Mesendoderm (in vitro differentiated cells): Measurements from ENCODE around the gene TGFBRAP1.
A peak's percentile ranks its signal among the peaks of the same experiment; 100 is the strongest.

Experiments used
- DNase-seq: peaks from one replicate; pipeline ENCODE4 v3.0.0; 2013
- H2AK5ac ChIP-seq: 2 replicates; pipeline ENCODE4 v1.6.1; 2013; ENCODE audit warnings: low read length, inconsistent platforms
- H2BK120ac ChIP-seq: 2 replicates; pipeline ENCODE4 v1.6.1; 2013; ENCODE audit warnings: low read depth, mild to moderate bottlenecking, low read length, moderate library complexity, mixed read lengths
- H2BK15ac ChIP-seq: replicated peaks from 2 replicates; pipeline ENCODE4 v1.6.1; 2013; ENCODE audit warnings: low read depth, mild to moderate bottlenecking, moderate library complexity
- H2BK5ac ChIP-seq: 2 replicates; pipeline ENCODE4 v1.6.1; 2013; ENCODE audit warnings: low read length, inconsistent platforms
- H3K18ac ChIP-seq: 2 replicates; pipeline ENCODE4 v1.6.1; 2013; ENCODE audit warnings: mild to moderate bottlenecking, low read length, mixed read lengths
- H3K23ac ChIP-seq: one replicate; pipeline ENCODE4 v1.6.1; 2013; ENCODE audit warnings: low read length
- H3K27ac ChIP-seq: 2 replicates; pipeline ENCODE4 v1.5.1; 2013; ENCODE audit warnings: low read depth, mild to moderate bottlenecking, inconsistent platforms, low read length, moderate library complexity
- H3K27me3 ChIP-seq: 2 replicates; pipeline ENCODE4 v1.6.1; 2013; ENCODE audit warnings: low read length, control low read depth, mild to moderate bottlenecking, inconsistent platforms; ENCODE audit not compliant: insufficient read depth, poor library complexity
- H3K36me3 ChIP-seq: 2 replicates; pipeline ENCODE4 v1.6.1; 2013; ENCODE audit warnings: low read length, inconsistent platforms; ENCODE audit not compliant: control insufficient read depth, insufficient read depth
- H3K4ac ChIP-seq: one replicate; pipeline ENCODE4 v1.6.1; 2013; ENCODE audit warnings: low read depth, mild to moderate bottlenecking, low read length, moderate library complexity
- H3K4me1 ChIP-seq: 2 replicates; pipeline ENCODE4 v1.6.1; 2013; ENCODE audit warnings: low read depth, low read length, inconsistent platforms; ENCODE audit not compliant: control insufficient read depth
- H3K4me2 ChIP-seq: 2 replicates; pipeline ENCODE4 v1.6.1; 2013; ENCODE audit warnings: low read length
- H3K4me3 ChIP-seq: 2 replicates; pipeline ENCODE4 v1.5.1; 2013; ENCODE audit warnings: mild to moderate bottlenecking, low read length
- H3K56ac ChIP-seq: one replicate; pipeline ENCODE4 v1.6.1; 2013; ENCODE audit warnings: low read length
- H3K79me1 ChIP-seq: 2 replicates; pipeline ENCODE4 v1.6.1; 2013; ENCODE audit warnings: low read length, inconsistent platforms
- H3K79me2 ChIP-seq: 2 replicates; pipeline ENCODE4 v1.6.1; 2013; ENCODE audit warnings: mild to moderate bottlenecking, low read length; ENCODE audit not compliant: control insufficient read depth, insufficient read depth
- H3K9ac ChIP-seq: 2 replicates; pipeline ENCODE4 v1.6.1; 2013; ENCODE audit warnings: low read length, inconsistent platforms
- H4K5ac ChIP-seq: one replicate; pipeline ENCODE4 v1.6.1; 2013; ENCODE audit warnings: low read length
- H4K8ac ChIP-seq: one replicate; pipeline ENCODE4 v1.6.1; 2013; ENCODE audit warnings: low read depth, mild to moderate bottlenecking, control low read depth, low read length, moderate library complexity
- WGBS: extraction: QIAGEN DNeasy Blood & Tissue Kit; methylation state at CpG from one replicate; pipeline ENCODE4 v1.1.7; 2013; ENCODE audit warnings: low lambda C conversion rate, missing lambda C conversion rate; ENCODE audit not compliant: insufficient coverage; ENCODE audit errors: extremely low coverage; 5-methylcytosine and 5-hydroxymethylcytosine counted together

Gene TGFBRAP1

GRCh38 chr2:105297216-105297615, 32.3 kb downstream of the TGFBRAP1 start:
- Histone ChIP-seq H3K4me3 (no peak overlapping the region), H3K18ac (no peak overlapping the region), H3K79me1 (no peaks in the 10 kb centered on the region), H2BK15ac (no peak overlapping the region), H4K8ac (no peak overlapping the region), H3K56ac (no peak overlapping the region), H3K23ac (no peak overlapping the region), H3K4me2 (no peak overlapping the region), H4K5ac (no peak overlapping the region), H2AK5ac (no peak overlapping the region), H3K27me3 (no peaks in the 10 kb centered on the region), H3K9ac (no peak overlapping the region), H2BK5ac (no peak overlapping the region), H3K4ac (no peak overlapping the region), H3K4me1 (no peaks in the 10 kb centered on the region), H3K79me2 (no peaks in the 10 kb centered on the region), H2BK120ac (no peak overlapping the region), H3K36me3 (peaks cover 3% of the 10 kb centered on the region), H3K27ac (no peak overlapping the region)
- DNase-seq, result no peak
- no CpG with 5 or more reads among the region's 7 CpGs for WGBS

DNA sequence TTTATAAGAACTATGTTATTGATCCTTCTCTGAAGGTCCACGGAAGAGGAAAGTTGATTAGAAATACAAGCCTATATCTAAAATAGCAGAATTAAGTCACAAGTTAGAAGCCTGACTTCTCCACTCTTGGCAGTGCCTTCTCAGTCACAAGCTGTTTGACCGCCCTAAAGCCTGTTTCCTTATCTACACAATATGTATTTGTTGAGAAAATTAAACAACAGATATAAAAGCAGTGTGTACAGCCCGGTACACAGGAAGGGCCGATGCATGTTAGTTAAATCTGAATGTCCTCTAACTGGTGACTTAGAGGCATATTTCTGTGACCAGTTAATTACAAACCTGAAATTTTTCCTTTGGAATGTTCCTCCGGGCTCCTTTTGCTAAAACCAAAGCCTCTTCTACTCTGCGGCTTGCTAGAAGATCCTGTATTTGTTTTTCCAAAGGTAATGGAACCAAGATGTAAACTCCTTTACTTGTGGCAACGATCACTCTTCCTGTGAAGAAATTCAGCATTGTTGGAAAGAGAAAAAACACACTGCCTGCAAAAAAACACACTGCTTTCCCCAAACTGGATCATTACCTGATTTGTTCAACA, 33.4 kb downstream of the TGFBRAP1 start:
- Histone ChIP-seq H2BK120ac (no peak overlapping the region), H3K4me2 (no peak overlapping the region), H3K79me2 (no peaks in the 10 kb centered on the region), H4K5ac (no peak overlapping the region), H3K18ac (no peak overlapping the region), H2BK5ac (no peak overlapping the region), H2BK15ac (no peak overlapping the region), H3K27ac (no peak overlapping the region), H4K8ac (no peak overlapping the region), H3K4me3 (no peak overlapping the region), H3K56ac (no peak overlapping the region), H3K79me1 (no peaks in the 10 kb centered on the region), H2AK5ac (no peak overlapping the region), H3K9ac (no peak overlapping the region), H3K4ac (no peak overlapping the region), H3K23ac (no peak overlapping the region), H3K4me1 (no peaks in the 10 kb centered on the region), H3K36me3 (peaks cover 3% of the 10 kb centered on the region), H3K27me3 (no peaks in the 10 kb centered on the region)
- no CpG with 5 or more reads among the region's 7 CpGs for WGBS
- no peak for DNase-seq

DNA sequence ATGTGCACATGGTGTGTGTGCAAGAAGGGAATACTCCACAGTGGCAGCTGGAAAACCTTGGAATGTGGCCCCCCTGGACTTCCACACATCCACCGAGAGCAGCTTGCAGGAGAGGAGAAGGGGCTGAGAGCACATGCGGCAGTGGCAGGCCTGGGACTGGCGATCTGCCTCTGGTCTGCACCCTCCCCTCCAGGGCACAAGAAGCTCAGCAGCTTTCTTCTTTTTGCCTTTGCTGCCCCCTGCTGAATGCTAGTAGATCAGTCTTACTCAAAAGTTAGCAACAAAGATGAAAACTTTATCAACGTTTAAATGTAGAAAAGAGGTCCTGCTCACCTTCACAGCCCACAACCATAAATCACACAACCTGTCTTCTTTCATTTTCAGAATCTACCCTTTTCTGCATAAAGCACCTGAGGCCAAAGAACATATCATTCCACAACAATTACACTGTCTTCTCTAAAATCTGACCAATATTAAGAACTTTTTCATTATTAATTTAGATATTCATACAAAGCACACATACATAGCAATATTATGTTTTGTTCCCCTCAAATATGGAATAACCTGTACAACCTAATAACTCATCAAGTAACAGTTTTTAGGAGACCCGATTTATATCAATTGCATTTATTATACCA, 34.6 kb downstream of the TGFBRAP1 start:
- Histone ChIP-seq H4K5ac (no peak overlapping the region), H3K27ac (no peak overlapping the region), H3K4me1 (no peaks in the 10 kb centered on the region), H2AK5ac (no peak overlapping the region), H3K36me3 (peaks cover 3% of the 10 kb centered on the region), H3K4me2 (no peak overlapping the region), H2BK15ac (no peak overlapping the region), H3K23ac (no peak overlapping the region), H2BK5ac (no peak overlapping the region), H3K79me1 (no peaks in the 10 kb centered on the region), H4K8ac (no peak overlapping the region), H3K18ac (no peak overlapping the region), H3K4ac (no peak overlapping the region), H3K79me2 (no peaks in the 10 kb centered on the region), H3K9ac (no peak overlapping the region), H3K56ac (peak overlapping the region; percentile 53), H3K27me3 (no peaks in the 10 kb centered on the region), H2BK120ac (no peak overlapping the region), H3K4me3 (no peak overlapping the region)
- no CpG with 5 or more reads among the region's 5 CpGs for WGBS
- DNase-seq, result peak; percentile 91

- H4K5ac ChIP-seq, result no peak overlapping the region
- H3K79me2 ChIP-seq, result no peaks in the 10 kb centered on the region
- H3K9ac ChIP-seq, result no peak overlapping the region
- no peak overlapping the region for H2BK15ac ChIP-seq
- H2BK120ac ChIP-seq, result no peak overlapping the region
- no peak for DNase-seq
- peak overlapping the region; percentile 25 for H3K56ac ChIP-seq
- no peak overlapping the region for H2AK5ac ChIP-seq
- no peak overlapping the region for H3K27ac ChIP-seq
- H3K4me1 ChIP-seq, result no peaks in the 10 kb centered on the region
- H3K4me2 ChIP-seq, result no peak overlapping the region
- H3K4me3 ChIP-seq, result no peak overlapping the region
- H3K36me3 ChIP-seq, result peaks cover 3% of the 10 kb centered on the region
- no peak overlapping the region for H2BK5ac ChIP-seq
- no peak overlapping the region for H3K23ac ChIP-seq
- WGBS, result no CpG with 5 or more reads among the region's 6 CpGs
- no peak overlapping the region for H3K4ac ChIP-seq
- H3K79me1 ChIP-seq, result no peaks in the 10 kb centered on the region
- no peak overlapping the region for H3K18ac ChIP-seq
- no peak overlapping the region for H4K8ac ChIP-seq
- no peaks in the 10 kb centered on the region for H3K27me3 ChIP-seq
Observed at GRCh38 chr2:105294046-105294445, 35.5 kb downstream of the TGFBRAP1 start.

DNA sequence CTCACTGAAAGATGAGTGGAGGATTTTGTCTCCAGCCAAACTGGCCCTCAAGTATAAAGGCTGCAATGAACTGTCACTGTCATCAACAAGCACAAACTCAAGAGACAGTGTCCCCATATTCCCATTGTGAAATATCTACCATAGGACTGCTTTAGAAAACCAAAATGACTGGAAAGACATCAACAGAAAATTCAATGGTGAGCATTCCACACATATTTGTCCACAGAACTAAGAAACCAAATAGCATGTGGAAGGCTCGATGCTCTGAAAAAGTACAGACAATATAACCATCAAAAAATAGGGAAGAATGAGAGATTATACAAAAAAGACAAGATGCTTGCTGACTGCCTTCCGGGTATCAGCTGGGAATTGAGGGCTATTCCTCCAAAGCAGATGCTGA, 37.6 kb downstream of the TGFBRAP1 start:
- H3K36me3 ChIP-seq, result peaks cover 1% of the 10 kb centered on the region
- WGBS, result no CpG with 5 or more reads among the region's 2 CpGs

More for the DNA sequence above, 37.6 kb downstream of the TGFBRAP1 start:
- Histone ChIP-seq H2AK5ac (no peak overlapping the region), H2BK15ac (no peak overlapping the region), H3K79me1 (peaks cover 1% of the 10 kb centered on the region), H3K27me3 (no peaks in the 10 kb centered on the region), H3K18ac (no peak overlapping the region), H2BK120ac (no peak overlapping the region), H3K27ac (no peak overlapping the region), H3K79me2 (no peaks in the 10 kb centered on the region), H4K8ac (no peak overlapping the region), H3K4me1 (no peaks in the 10 kb centered on the region), H3K4me2 (no peak overlapping the region), H3K56ac (no peak overlapping the region), H4K5ac (no peak overlapping the region), H3K4me3 (no peak overlapping the region), H3K4ac (no peak overlapping the region), H3K9ac (no peak overlapping the region), H3K23ac (no peak overlapping the region), H2BK5ac (no peak overlapping the region)
- DNase-seq, result no peak
